Body of pancreas (tissue), 4 donors: ENCODE results near the gene CNTNAP3B.
"Not testable (repeated sequence)": the region's sequence is repeated elsewhere in the genome, so short reads cannot be mapped to it uniquely, and the experiment has no call there.

Experiments
- POLR2A ChIP-seq, 3 donors: fragments of 450-650 bp; IDR thresholded peaks; one replicate each; pipeline ENCODE4 v1.6.1; 2016; ENCODE audit warnings: antibody characterized with exemption in 3 of 3, mild to moderate bottlenecking in 2 of 3
- TF ChIP-seq, protein P1 (sequence below), 7 experiments: fragments of 450-650 bp in 4 of 7; fragments of 200-600 bp in 3 of 7; sonication (generic) in 3 of 7; IDR thresholded peaks; one replicate each; pipeline ENCODE4 v1.5.1; 2016 to 2019; ENCODE audit warnings: antibody characterized with exemption in 7 of 7

DNA sequence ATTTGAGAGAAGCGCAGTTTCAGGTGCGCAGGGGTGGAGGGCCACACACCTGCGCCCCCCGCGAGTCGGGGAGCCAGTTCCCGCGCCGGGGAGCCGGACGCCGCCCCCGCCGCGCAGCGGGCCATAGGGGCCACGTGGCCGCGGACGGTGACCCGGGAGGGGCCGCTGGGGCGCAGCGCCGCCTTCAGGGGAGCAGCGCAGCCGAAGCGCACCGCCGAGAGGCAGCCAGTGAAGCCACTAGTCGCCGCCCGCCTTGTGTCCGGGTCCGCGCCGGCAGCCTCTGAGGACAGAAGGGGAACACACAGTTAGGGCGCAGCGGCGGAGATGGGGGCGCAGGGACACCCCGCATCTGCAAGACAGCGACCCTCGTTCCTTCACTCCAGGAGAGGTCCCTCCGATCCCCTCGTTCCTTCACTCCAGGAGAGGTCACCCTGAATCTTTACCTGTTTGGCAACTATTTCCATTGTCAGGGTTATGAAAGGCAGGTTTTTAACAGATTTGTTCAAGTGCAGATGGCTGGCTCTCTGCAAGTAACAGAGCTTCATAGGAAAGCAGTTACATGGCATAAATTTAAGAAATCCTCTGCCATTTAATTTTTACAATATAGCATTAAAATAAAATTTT lies 230.4 kb downstream of the CNTNAP3B start:
- TF ChIP-seq POLR2A (IDR thresholded peaks at IDR 0.05): not testable (repeated sequence)
- TF ChIP-seq, protein P1, sequence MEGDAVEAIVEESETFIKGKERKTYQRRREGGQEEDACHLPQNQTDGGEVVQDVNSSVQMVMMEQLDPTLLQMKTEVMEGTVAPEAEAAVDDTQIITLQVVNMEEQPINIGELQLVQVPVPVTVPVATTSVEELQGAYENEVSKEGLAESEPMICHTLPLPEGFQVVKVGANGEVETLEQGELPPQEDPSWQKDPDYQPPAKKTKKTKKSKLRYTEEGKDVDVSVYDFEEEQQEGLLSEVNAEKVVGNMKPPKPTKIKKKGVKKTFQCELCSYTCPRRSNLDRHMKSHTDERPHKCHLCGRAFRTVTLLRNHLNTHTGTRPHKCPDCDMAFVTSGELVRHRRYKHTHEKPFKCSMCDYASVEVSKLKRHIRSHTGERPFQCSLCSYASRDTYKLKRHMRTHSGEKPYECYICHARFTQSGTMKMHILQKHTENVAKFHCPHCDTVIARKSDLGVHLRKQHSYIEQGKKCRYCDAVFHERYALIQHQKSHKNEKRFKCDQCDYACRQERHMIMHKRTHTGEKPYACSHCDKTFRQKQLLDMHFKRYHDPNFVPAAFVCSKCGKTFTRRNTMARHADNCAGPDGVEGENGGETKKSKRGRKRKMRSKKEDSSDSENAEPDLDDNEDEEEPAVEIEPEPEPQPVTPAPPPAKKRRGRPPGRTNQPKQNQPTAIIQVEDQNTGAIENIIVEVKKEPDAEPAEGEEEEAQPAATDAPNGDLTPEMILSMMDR (IDR thresholded peaks at IDR 0.05): not testable (repeated sequence)
